ENCODE data around the gene TRAPPC3. TPM values are rescaled to one million over a fixed set of nuclear protein-coding genes. Genes with fewer than 3 reads are reported as not detected.
A peak's percentile ranks its signal among the peaks of the same experiment; 100 is the strongest.

The TRAPPC3 gene
- total RNA-seq, 1 experiment from 2014 or later, result 52.7 TPM

GRCh38 chr1:36088265-36088576 lies 61.1 kb downstream of the TRAPPC3 start:
- Histone ChIP-seq H2AK5ac (ENCODE audit: insufficient read length, low read length) (no peak overlapping the region), H2BK5ac (ENCODE audit: insufficient read length, low read length) (no peak overlapping the region), H3K4me2 (ENCODE audit: insufficient read depth, insufficient read length, low read length) (peak overlapping the region; percentile 91), H3K9ac (ENCODE audit: extremely low read depth, insufficient read length, low read length) (no peak overlapping the region), H3K79me1 (ENCODE audit: insufficient read depth, low read depth, low read length, poor library complexity, severe bottlenecking) (no peaks in the 10 kb centered on the region), H2BK12ac (ENCODE audit: insufficient read length, low read depth, low read length) (no peak overlapping the region), H3K27me3 (ENCODE audit: insufficient read depth, low read length) (no peaks in the 10 kb centered on the region), H2BK120ac (ENCODE audit: low read depth, low read length, poor library complexity, severe bottlenecking) (no peak overlapping the region), H3K56ac (ENCODE audit: insufficient read length, low read depth, low read length) (no peak overlapping the region), H3K14ac (ENCODE audit: insufficient read depth, low read length) (0 out of 2 replicates have a peak overlapping the region, but pooled peaks have one; percentile 56), H3K23me2 (ENCODE audit: insufficient read length, low read depth, low read length, poor library complexity, severe bottlenecking) (peaks cover 14% of the 10 kb centered on the region), H4K20me1 (ENCODE audit: control insufficient read depth, insufficient read depth, insufficient read length) (no peaks in the 10 kb centered on the region), H2BK15ac (ENCODE audit: low read depth, low read length) (no peak overlapping the region), H4K91ac (ENCODE audit: insufficient read length, low read depth, low read length) (no peak overlapping the region), H3K18ac (ENCODE audit: insufficient read length, low read depth, low read length) (peak overlapping the region; percentile 44), H3K27ac (ENCODE audit: insufficient read length, low read depth, low read length) (no peak overlapping the region), H3K4ac (ENCODE audit: low read depth, low read length) (no peak overlapping the region), H3K4me1 (ENCODE audit: insufficient read depth, low read length) (no peaks in the 10 kb centered on the region), H4K5ac (ENCODE audit: insufficient read length, low read depth, low read length) (no peak overlapping the region), H4K8ac (replicated peaks; ENCODE audit: insufficient read length, low read depth, low read length) (no peak overlapping the region), H2BK20ac (ENCODE audit: low read depth, low read length, poor library complexity, severe bottlenecking) (no peak overlapping the region), H3K23ac (ENCODE audit: insufficient read length, low read depth, low read length) (no peak overlapping the region), H2AFZ (ENCODE audit: low read length) (no peak overlapping the region), H3K9me3 (ENCODE audit: control insufficient read depth, low read depth, low read length) (no peaks in the 10 kb centered on the region), H3K79me2 (ENCODE audit: insufficient read depth, low read length) (peaks cover 2% of the 10 kb centered on the region; the same call in 1 of the 2 replicates), H3T11ph (ENCODE audit: low read length) (no peak overlapping the region)
- TF ChIP-seq CTCF (conservative IDR thresholded peaks at IDR 0.05), result no peak
- Mint-ChIP-seq H3K36me3 (ENCODE audit: insufficient read depth in 1 of 3, low read depth in 3 of 3) (peaks cover 18 to 26% (median 24%) of the 10 kb centered on the region in 3 experiments; a peak in 6 of 7 replicates), H3K27me3 (ENCODE audit: low read depth) (peaks cover 10% of the 10 kb centered on the region), H3K9me3 (no peaks in the 10 kb centered on the region; a peak in 1 of 5 replicates), H3K4me1 (peaks cover 17 to 25% of the 10 kb centered on the region in 2 experiments), H3K4me3 (peak overlapping the region; percentile 26 to 32; a peak in 2 of 5 replicates), H3K27ac (no peak overlapping the region)
- no peak for DNase-seq
- no CpG with 5 or more reads among the region's 8 CpGs for WGBS (ENCODE audit: extremely low coverage, insufficient read length, low lambda C conversion rate)
